Measurements from ENCODE around the gene SORCS2. TPM values are rescaled to one million over a fixed set of nuclear protein-coding genes. Genes with fewer than 3 reads are reported as not detected.

SORCS2 gene
- polyA plus RNA-seq, 1 of the 3 experiments (the other 2 are of a cell fraction): 1.6 TPM

DNA sequence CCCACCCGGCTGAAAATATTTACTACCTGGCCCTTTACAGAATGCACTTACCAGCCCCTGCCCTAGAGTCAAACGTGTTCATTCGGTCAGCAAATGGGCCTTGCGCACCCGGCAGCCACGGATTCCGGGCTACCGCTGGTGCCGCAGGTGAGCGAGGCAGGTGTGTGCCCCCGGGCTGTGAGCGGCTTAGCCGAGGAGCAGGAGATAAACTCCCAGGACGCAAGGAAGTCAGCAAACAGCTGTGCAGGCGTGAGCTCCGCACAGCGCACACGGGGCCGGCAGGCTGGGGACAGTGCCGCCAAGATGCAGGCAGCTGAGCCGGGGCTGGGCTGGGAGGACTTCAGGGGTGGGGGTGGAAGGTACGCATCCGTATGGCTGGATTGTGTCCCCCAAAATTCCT lies 453.6 kb downstream of the SORCS2 start:
- Histone ChIP-seq H3K4me3 (ENCODE audit: low read depth in 2 of 2, low read length in 1 of 2) (no peak overlapping the region), H4K20me1 (ENCODE audit: insufficient read depth) (no peaks in the 10 kb centered on the region), H2AFZ (ENCODE audit: low read depth) (no peak overlapping the region), H3K9me2 (no peaks in the 10 kb centered on the region), H3F3A (replicated peaks; ENCODE audit: insufficient read depth) (peaks cover 6% of the 10 kb centered on the region), H3K27me3 (ENCODE audit: insufficient read depth) (no peaks in the 10 kb centered on the region), H3K27ac (ENCODE audit: low read depth in 2 of 2, low read length in 1 of 2) (no peak overlapping the region), H3K9ac (no peak overlapping the region), H3K36me3 (replicated peaks in 1 of 2; ENCODE audit: control insufficient read depth in 1 of 2, insufficient read depth in 2 of 2, low read length in 1 of 2) (no peaks in the 10 kb centered on the region), H3K4me2 (no peak overlapping the region), H3K9me3 (no peaks in the 10 kb centered on the region), H3K4me1 (ENCODE audit: control insufficient read depth in 1 of 2, insufficient read depth in 2 of 2, low read depth in 1 of 2, low read length in 1 of 2) (peaks cover 3 to 25% of the 10 kb centered on the region in 2 experiments; a peak in 3 of 4 replicates), H3K79me2 (ENCODE audit: insufficient read depth) (no peaks in the 10 kb centered on the region)
- DNase-seq: no peak
- ChIA-PET POLR2A (no interaction called here), CTCF (no interaction called here)
- TF ChIP-seq FOXM1 (IDR thresholded peaks at IDR 0.05; ENCODE audit: low read depth) (no peak), MXI1 (IDR thresholded peaks at IDR 0.05; ENCODE audit: low read depth, low read length) (no peak), FOXJ3 (CRISPR knock-in tag; IDR thresholded peaks at IDR 0.05) (no peak), TCF12 (IDR thresholded peaks at IDR 0.05) (no peak), RCOR1 (IDR thresholded peaks at IDR 0.05; ENCODE audit: low read length) (no peak), GABPA (IDR thresholded peaks at IDR 0.05; ENCODE audit: low read depth) (no peak), NFIC (IDR thresholded peaks at IDR 0.05; ENCODE audit: borderline replicate concordance) (no peak), SIN3A (IDR thresholded peaks at IDR 0.05; ENCODE audit: borderline replicate concordance, low read depth, low read length) (no peak), MEF2A (IDR thresholded peaks at IDR 0.05; ENCODE audit: borderline replicate concordance, low read depth) (no peak), CHD2 (IDR thresholded peaks at IDR 0.05; ENCODE audit: low read length, partially characterized antibody) (no peak), RFX5 (IDR thresholded peaks at IDR 0.05; ENCODE audit: low read length) (no peak), FOSL2 (IDR thresholded peaks at IDR 0.05; ENCODE audit: borderline replicate concordance, low read depth) (no peak), EZH2phosphoT487 (IDR thresholded peaks at IDR 0.05; ENCODE audit: borderline replicate concordance, low read depth) (no peak), YY1 (IDR thresholded peaks at IDR 0.05; ENCODE audit: low read depth) (no peak), SMC3 (IDR thresholded peaks at IDR 0.05; ENCODE audit: low read depth, low read length) (no peak), JUND (IDR thresholded peaks at IDR 0.05) (no peak), EP300 (IDR thresholded peaks at IDR 0.05; ENCODE audit: borderline replicate concordance in 1 of 2, low read depth in 1 of 2, low read length in 1 of 2) (no peak)
- TF ChIP-seq, protein P1, sequence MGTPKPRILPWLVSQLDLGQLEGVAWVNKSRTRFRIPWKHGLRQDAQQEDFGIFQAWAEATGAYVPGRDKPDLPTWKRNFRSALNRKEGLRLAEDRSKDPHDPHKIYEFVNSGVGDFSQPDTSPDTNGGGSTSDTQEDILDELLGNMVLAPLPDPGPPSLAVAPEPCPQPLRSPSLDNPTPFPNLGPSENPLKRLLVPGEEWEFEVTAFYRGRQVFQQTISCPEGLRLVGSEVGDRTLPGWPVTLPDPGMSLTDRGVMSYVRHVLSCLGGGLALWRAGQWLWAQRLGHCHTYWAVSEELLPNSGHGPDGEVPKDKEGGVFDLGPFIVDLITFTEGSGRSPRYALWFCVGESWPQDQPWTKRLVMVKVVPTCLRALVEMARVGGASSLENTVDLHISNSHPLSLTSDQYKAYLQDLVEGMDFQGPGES (IDR thresholded peaks at IDR 0.05; ENCODE audit: low read depth, low read length): no peak
- TF ChIP-seq, protein P2, sequence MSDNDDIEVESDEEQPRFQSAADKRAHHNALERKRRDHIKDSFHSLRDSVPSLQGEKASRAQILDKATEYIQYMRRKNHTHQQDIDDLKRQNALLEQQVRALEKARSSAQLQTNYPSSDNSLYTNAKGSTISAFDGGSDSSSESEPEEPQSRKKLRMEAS (IDR thresholded peaks at IDR 0.05; ENCODE audit: low read depth): no peak
- 92% methylated on average over 6 of the region's 23 CpGs for WGBS (ENCODE audit: low lambda C conversion rate)

DNA sequence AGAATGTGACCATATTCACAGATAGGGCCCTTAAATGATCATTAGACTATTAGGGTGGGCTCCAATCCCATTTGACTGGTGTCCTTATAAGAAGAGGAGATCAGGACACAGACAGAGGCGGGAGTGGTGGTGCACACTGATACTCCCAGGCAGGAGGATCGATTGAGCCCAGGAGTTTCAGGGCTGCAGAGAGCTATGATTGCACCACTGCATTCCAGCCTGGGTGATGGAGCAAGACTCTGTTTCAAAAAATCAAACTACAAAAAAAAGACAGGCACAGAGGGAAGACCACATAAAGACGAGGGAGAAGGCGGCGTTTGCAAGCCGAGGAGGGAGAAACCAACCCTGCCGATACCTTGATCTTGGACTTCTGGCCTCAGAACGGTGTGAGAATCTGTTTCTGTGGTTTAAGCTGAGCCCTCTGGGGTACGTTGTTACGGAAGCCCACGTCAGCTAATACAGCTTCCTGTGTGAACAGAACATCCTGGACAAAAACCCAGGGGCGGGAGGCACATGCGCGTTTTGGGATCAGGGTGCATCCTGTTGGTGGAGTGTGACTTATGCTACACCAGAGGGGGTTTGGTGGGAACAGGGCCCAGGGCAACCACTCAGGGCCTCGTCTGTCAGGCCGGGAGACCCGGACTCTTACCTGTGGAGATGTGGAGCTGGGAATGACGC lies 454.2 kb downstream of the SORCS2 start:
- H3K9me2 ChIP-seq: no peaks in the 10 kb centered on the region
- ChIA-PET POLR2A (no interaction called here), CTCF (no interaction called here)
- peaks cover 6% of the 10 kb centered on the region for H3F3A ChIP-seq (replicated peaks; ENCODE audit: insufficient read depth)
- DNase-seq: no peak
- H3K4me2 ChIP-seq: no peak overlapping the region
- WGBS (ENCODE audit: low lambda C conversion rate): 93% methylated on average over 17 of the region's 18 CpGs
- H3K9me3 ChIP-seq: no peaks in the 10 kb centered on the region
- H2AFZ ChIP-seq (ENCODE audit: low read depth): no peak overlapping the region
- H3K27me3 ChIP-seq (ENCODE audit: insufficient read depth): no peaks in the 10 kb centered on the region
- no peaks in the 10 kb centered on the region for H3K79me2 ChIP-seq (ENCODE audit: insufficient read depth)
- H3K4me3 ChIP-seq (ENCODE audit: low read depth in 2 of 2, low read length in 1 of 2): no peak overlapping the region
- no peak overlapping the region for H3K9ac ChIP-seq
- peaks cover 9 to 31% of the 10 kb centered on the region in 2 experiments; a peak in 3 of 4 replicates for H3K4me1 ChIP-seq (ENCODE audit: control insufficient read depth in 1 of 2, insufficient read depth in 2 of 2, low read depth in 1 of 2, low read length in 1 of 2)
- H3K27ac ChIP-seq (ENCODE audit: low read depth in 2 of 2, low read length in 1 of 2): no peak overlapping the region
- no peaks in the 10 kb centered on the region for H3K36me3 ChIP-seq (replicated peaks in 1 of 2; ENCODE audit: control insufficient read depth in 1 of 2, insufficient read depth in 2 of 2, low read length in 1 of 2)
- H4K20me1 ChIP-seq (ENCODE audit: insufficient read depth): no peaks in the 10 kb centered on the region
- TF ChIP-seq MEF2A (IDR thresholded peaks at IDR 0.05; ENCODE audit: borderline replicate concordance, low read depth) (no peak), MXI1 (IDR thresholded peaks at IDR 0.05; ENCODE audit: low read depth, low read length) (no peak), NRF1 (IDR thresholded peaks at IDR 0.05; ENCODE audit: low read depth, low read length) (no peak), YY1 (IDR thresholded peaks at IDR 0.05; ENCODE audit: low read depth) (no peak), JUND (IDR thresholded peaks at IDR 0.05) (no peak), TCF12 (IDR thresholded peaks at IDR 0.05) (no peak), FOSL2 (IDR thresholded peaks at IDR 0.05; ENCODE audit: borderline replicate concordance, low read depth) (no peak), CHD2 (IDR thresholded peaks at IDR 0.05; ENCODE audit: low read length, partially characterized antibody) (no peak), SMC3 (IDR thresholded peaks at IDR 0.05; ENCODE audit: low read depth, low read length) (no peak), SIN3A (IDR thresholded peaks at IDR 0.05; ENCODE audit: borderline replicate concordance, low read depth, low read length) (no peak), RCOR1 (IDR thresholded peaks at IDR 0.05; ENCODE audit: low read length) (no peak), TEAD4 (IDR thresholded peaks at IDR 0.05; ENCODE audit: borderline replicate concordance, insufficient read depth) (no peak), EP300 (IDR thresholded peaks at IDR 0.05; ENCODE audit: borderline replicate concordance in 1 of 2, low read depth in 1 of 2, low read length in 1 of 2) (no peak), RAD21 (IDR thresholded peaks at IDR 0.05; ENCODE audit: low read length) (no peak), FOXM1 (IDR thresholded peaks at IDR 0.05; ENCODE audit: low read depth) (no peak)
- TF ChIP-seq, protein P3, sequence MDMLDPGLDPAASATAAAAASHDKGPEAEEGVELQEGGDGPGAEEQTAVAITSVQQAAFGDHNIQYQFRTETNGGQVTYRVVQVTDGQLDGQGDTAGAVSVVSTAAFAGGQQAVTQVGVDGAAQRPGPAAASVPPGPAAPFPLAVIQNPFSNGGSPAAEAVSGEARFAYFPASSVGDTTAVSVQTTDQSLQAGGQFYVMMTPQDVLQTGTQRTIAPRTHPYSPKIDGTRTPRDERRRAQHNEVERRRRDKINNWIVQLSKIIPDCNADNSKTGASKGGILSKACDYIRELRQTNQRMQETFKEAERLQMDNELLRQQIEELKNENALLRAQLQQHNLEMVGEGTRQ (IDR thresholded peaks at IDR 0.05; ENCODE audit: borderline replicate concordance, low read depth, low read length): no peak
- TF ChIP-seq, protein P2 (IDR thresholded peaks at IDR 0.05; ENCODE audit: low read depth): no peak
- TF ChIP-seq, protein P1 (IDR thresholded peaks at IDR 0.05; ENCODE audit: low read depth, low read length): no peak

All from SK-N-SH (cell line).